HUES64 (cell line): ENCODE measurements around the gene MACROD2.

Experiments
- H3K27ac ChIP-seq: 2 replicates; pipeline ENCODE4 v1.7.0; 2013; ENCODE audit warnings: low read depth, low read length, inconsistent platforms
- H3K27me3 ChIP-seq: 2 replicates; pipeline ENCODE4 v1.6.1; 2013; ENCODE audit warnings: mild to moderate bottlenecking, low read length; ENCODE audit not compliant: insufficient read depth
- H3K36me3 ChIP-seq: 2 replicates; pipeline ENCODE4 v1.6.1; 2013; ENCODE audit warnings: mild to moderate bottlenecking, low read length; ENCODE audit not compliant: insufficient read depth
- H3K4me1 ChIP-seq: 2 replicates; pipeline ENCODE4 v1.6.1; 2013; ENCODE audit warnings: mild to moderate bottlenecking, low read length, moderate library complexity; ENCODE audit not compliant: insufficient read depth
- H3K4me3 ChIP-seq: 2 replicates; pipeline ENCODE4 v1.5.1; 2013; ENCODE audit warnings: mild to moderate bottlenecking, low read length, moderate library complexity
- H3K9ac ChIP-seq: 2 replicates; pipeline ENCODE4 v1.6.1; 2013; ENCODE audit warnings: mild to moderate bottlenecking, low read depth, low read length
- H3K9me3 ChIP-seq: 2 replicates; pipeline ENCODE4 v1.6.1; 2013; ENCODE audit warnings: low read depth, low read length; ENCODE audit not compliant: insufficient read depth
- WGBS: fragments of 150-250, 120-280 bp; methylation state at CpG from one replicate; pipeline ENCODE4 v1.1.7; 2013; ENCODE audit warnings: missing lambda C conversion rate; 5-methylcytosine and 5-hydroxymethylcytosine counted together

Gene MACROD2

DNA sequence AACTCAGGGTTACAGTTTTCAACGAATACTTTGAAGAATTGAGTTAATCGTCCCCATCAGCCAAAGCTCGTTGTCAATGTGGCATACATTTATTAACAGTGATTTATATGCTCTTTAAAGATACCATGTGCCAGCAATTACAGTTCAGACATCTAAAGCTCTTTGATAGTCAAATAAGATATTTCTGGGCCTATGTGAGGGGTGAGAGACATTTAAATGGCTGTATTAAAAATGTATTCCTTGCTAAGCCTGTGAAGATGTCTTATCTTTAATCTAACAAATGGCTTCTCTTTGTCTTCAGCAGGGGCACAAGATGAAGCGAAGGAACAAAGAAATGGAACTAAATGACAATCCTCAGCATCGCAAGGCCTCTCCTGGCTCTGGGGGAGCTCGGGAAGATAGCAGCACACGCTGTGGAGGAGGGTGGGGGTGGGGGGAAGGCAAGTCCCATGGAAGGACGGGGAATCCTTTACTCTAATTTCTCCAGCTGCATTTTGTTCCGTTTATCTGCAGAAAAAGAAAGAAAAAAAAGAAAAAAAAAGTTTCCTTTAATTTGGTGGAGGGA is 2054.3 kb downstream of the MACROD2 start:
- no peak overlapping the region for H3K9ac ChIP-seq
- no peak overlapping the region for H3K27ac ChIP-seq
- no peaks in the 10 kb centered on the region for H3K9me3 ChIP-seq
- no peaks in the 10 kb centered on the region for H3K36me3 ChIP-seq
- peaks cover 9% of the 10 kb centered on the region for H3K4me1 ChIP-seq
- WGBS = 70% methylated on average over 7 of the region's 9 CpGs
- no peaks in the 10 kb centered on the region for H3K27me3 ChIP-seq
- no peak overlapping the region for H3K4me3 ChIP-seq

DNA sequence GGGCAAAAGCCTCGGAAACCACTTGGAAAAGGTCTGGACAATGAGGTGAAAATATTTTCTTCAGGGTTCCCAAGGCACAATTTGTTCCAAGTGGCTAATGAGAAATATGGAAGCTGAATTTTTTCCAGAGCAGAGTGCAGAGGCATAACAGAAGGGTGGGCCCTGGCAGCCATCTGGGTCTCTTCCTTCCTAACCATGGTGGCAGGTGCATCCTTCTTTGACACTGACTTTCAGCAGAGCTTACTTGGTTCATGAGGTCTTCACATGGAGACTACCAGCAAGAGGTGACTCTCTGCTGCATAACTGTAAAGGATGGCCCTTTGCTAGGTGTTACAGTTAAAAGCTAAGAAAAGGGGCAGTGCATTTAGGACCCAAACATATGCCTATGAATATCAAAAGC is 2055.1 kb downstream of the MACROD2 start:
- Histone ChIP-seq H3K4me1 (peaks cover 9% of the 10 kb centered on the region), H3K36me3 (no peaks in the 10 kb centered on the region), H3K9ac (no peak overlapping the region), H3K27ac (no peak overlapping the region), H3K27me3 (no peaks in the 10 kb centered on the region), H3K9me3 (no peaks in the 10 kb centered on the region), H3K4me3 (no peak overlapping the region)
- 96% methylated on average over 1 of the region's 1 CpG for WGBS

DNA sequence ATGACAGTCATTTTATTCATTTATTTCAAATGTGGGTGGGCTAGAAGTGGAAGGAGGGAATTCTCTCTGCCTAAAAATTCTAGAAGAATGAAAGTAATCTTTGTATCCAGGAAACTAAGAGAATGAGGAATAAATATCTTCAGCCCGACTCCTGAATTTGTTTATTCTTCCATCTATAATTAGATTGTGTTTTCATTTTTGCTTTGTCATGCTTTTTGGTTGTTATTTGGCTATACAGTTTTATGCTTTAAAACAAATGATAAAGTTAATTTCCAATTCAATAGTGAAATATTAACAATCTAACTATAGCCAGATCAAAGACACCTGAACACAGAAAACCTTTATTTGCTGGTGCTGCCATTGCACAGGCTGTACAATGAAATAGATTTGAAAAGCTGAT is 2056.7 kb downstream of the MACROD2 start:
- no CpG with 5 or more reads among the region's 1 CpG for WGBS
- Histone ChIP-seq H3K27ac (no peak overlapping the region), H3K4me1 (peaks cover 9% of the 10 kb centered on the region), H3K9ac (no peak overlapping the region), H3K36me3 (no peaks in the 10 kb centered on the region), H3K27me3 (no peaks in the 10 kb centered on the region), H3K4me3 (no peak overlapping the region), H3K9me3 (no peaks in the 10 kb centered on the region)

DNA sequence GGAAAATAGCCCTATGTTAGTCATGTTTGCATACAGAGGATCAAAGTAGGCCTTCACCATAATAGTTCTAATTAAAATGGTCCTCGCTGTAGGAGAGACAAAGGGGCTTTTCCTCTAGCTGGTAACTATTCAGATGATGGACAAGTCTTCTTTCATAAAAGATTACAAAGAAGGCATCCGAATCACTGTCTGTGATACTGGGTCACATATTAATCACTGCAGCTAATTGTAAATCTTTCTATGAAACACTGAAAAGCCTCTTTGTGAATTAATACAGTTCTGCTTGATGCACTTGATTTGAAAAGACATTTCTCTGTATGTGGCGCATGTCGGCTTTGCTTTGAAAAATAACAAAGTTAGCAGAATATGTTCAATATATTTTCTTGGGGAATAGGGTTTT is 2057.1 kb downstream of the MACROD2 start:
- Histone ChIP-seq H3K27ac (no peak overlapping the region), H3K27me3 (no peaks in the 10 kb centered on the region), H3K4me3 (no peak overlapping the region), H3K36me3 (no peaks in the 10 kb centered on the region), H3K9me3 (no peaks in the 10 kb centered on the region), H3K9ac (no peak overlapping the region), H3K4me1 (peaks cover 9% of the 10 kb centered on the region)
- 74% methylated on average over 4 of the region's 4 CpGs for WGBS

DNA sequence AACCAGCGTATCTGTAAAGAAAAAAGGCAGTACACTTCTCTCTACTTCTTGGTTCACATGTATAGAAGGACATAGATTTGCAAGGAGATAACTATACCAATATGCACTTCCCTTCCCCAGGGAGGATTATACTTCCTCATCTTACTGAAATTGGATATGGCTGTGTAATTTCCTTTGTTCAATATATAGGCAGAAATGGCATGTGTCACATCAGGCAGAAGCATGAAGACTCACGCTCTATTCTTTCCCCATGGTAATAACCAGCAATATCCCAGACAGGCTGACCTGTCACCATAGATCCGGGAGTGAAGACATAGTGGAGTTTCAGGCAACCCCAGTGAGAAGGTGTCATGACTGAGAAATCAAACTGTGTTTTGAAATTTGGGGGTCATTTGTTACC is 2059.7 kb downstream of the MACROD2 start:
- Histone ChIP-seq H3K4me1 (peaks cover 3% of the 10 kb centered on the region), H3K9ac (no peak overlapping the region), H3K27me3 (no peaks in the 10 kb centered on the region), H3K9me3 (no peaks in the 10 kb centered on the region), H3K27ac (no peak overlapping the region), H3K4me3 (no peak overlapping the region), H3K36me3 (no peaks in the 10 kb centered on the region)
- WGBS = 93% methylated on average over 3 of the region's 3 CpGs

DNA sequence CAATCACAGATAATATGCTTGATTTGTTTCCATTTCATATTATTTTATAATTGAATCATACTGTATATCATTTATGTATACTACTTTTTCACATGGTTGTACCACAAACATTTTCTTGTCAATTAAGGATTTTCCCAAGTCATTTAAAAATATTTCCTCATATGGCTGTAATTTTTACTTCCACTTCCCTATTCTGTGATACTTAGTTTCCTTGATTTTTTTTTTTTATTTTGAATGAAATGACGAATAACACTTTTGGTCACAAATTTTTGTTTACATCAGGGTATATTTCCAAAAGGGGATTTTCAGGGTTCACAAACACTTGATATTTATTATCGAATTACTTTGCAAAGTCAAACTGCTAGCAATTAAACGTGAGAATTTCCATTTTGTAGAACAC is 2062.3 kb downstream of the MACROD2 start:
- H3K4me1 ChIP-seq = peaks cover under 1% of the 10 kb centered on the region; the same call in 1 of the 2 replicates
- H3K9me3 ChIP-seq = no peaks in the 10 kb centered on the region
- H3K27ac ChIP-seq = no peak overlapping the region
- H3K36me3 ChIP-seq = no peaks in the 10 kb centered on the region
- H3K4me3 ChIP-seq = no peak overlapping the region
- H3K27me3 ChIP-seq = no peaks in the 10 kb centered on the region
- no peak overlapping the region for H3K9ac ChIP-seq
- 93% methylated on average over 3 of the region's 3 CpGs for WGBS

DNA sequence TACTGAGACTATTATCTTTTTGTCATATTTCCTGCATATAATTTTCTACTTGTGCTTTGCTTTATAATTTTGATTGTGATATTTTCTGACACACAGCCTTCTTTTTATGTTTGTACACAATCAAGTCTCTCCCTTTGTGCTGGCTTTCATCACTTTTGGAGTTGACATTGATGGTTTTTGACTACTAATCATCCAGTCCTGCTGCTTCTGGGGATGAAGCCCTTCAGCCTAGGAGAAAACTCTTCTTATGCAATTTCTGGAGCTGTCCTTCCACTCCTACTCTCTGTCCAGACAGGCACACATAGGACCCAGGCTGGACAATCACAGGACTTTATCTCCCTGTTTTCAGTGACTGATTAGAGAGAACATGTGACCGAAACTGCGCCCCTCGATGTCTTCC is 2063.0 kb downstream of the MACROD2 start:
- no peaks in the 10 kb centered on the region for H3K9me3 ChIP-seq
- H3K36me3 ChIP-seq = no peaks in the 10 kb centered on the region
- H3K27ac ChIP-seq = no peak overlapping the region

DNA sequence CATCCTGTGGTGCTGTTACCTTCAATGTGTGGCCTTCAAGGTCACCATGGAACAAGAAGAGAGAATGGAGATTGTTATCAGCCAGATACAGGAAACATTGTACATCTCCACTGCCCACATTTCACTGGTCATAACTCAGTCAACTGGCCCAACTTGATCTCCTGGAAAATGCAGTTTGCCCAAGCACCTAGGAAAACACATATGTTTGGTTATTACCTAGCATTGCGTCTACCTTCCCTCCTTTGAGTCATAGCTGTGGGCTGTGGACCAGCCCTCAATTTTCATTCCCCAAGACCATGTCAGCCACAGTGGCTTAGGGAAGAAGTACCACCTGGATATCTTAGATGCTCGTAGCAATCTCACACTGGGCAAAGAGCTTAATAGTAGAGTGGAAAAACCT is 2064.5 kb downstream of the MACROD2 start:
- 95% methylated on average over 2 of the region's 2 CpGs for WGBS
- Histone ChIP-seq H3K27ac (no peak overlapping the region), H3K27me3 (no peaks in the 10 kb centered on the region), H3K9me3 (no peaks in the 10 kb centered on the region), H3K4me3 (no peak overlapping the region), H3K9ac (no peak overlapping the region), H3K36me3 (no peaks in the 10 kb centered on the region), H3K4me1 (peaks cover 15% of the 10 kb centered on the region)

More for the DNA sequence above, 2063.0 kb downstream of the MACROD2 start:
- H3K9ac ChIP-seq = no peak overlapping the region
- H3K4me3 ChIP-seq = no peak overlapping the region
- no peaks in the 10 kb centered on the region for H3K27me3 ChIP-seq
- 99% methylated on average over 3 of the region's 3 CpGs for WGBS
- peaks cover 6% of the 10 kb centered on the region; the same call in 1 of the 2 replicates for H3K4me1 ChIP-seq

DNA sequence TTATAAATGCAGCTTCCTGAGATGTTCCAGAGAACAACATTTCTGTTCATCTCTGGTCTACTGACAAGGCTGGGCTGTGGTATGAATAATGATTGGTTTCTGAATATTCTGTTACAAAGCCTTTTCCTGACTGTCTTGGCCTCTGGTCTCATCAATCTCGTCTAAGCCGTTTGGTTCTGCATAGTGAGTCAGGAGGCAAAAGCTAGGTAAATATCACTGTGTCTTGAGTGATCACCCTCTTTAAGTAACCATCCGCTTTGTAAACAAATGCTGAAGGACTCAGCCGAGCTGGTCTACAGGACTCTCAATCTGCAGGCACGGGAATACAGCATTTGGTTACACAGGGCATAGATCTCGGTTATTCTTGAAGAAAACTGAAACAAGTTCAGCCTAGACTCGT is 2066.0 kb downstream of the MACROD2 start:
- Histone ChIP-seq H3K36me3 (no peaks in the 10 kb centered on the region), H3K27me3 (no peaks in the 10 kb centered on the region), H3K4me1 (peaks cover 28% of the 10 kb centered on the region), H3K27ac (no peak overlapping the region), H3K9ac (no peak overlapping the region), H3K4me3 (no peak overlapping the region), H3K9me3 (no peaks in the 10 kb centered on the region)
- 82% methylated on average over 7 of the region's 7 CpGs for WGBS

DNA sequence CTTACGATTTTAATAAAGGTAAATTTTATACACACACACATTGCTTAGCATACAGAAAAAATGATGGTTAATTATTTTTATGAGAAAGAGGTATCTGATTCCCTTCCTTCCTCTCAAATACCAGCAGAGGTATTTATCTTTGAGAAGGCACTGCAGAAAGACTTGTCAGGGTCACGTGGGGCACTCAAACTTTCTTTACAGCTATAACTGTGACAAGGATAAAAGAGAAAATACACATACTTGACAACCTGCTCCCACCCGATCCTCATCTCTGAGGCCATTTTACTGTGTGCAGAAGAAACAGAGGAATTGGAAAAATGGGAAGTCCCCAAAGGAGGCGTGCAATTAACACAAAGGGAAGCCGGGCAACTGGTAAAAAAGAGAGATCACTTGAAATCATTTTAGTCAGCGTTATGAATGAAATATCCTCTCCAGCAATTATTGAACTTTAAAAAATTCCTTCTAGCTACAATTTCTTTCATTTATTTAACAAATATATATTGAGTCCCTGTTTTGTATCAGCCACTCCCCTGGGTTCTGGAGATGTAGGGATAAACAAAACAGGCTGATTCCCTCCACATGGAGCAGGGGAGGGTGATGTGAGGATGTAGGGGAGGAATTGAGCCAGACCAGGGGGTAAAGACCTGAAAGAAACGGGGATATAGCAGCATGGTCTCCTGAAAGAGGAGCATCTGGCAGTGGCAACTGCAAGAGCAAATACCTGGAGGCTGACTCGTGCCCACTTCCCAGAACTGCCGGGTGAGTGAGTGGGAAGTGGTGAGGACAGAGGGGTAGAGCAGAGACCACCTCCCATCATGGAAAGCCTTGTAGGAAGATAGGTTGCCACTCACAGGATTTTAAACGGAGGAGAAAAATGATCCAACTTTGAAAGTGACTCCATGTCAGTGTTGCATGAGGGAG is 2067.6 kb downstream of the MACROD2 start:
- H3K4me3 ChIP-seq = no peak overlapping the region

DNA sequence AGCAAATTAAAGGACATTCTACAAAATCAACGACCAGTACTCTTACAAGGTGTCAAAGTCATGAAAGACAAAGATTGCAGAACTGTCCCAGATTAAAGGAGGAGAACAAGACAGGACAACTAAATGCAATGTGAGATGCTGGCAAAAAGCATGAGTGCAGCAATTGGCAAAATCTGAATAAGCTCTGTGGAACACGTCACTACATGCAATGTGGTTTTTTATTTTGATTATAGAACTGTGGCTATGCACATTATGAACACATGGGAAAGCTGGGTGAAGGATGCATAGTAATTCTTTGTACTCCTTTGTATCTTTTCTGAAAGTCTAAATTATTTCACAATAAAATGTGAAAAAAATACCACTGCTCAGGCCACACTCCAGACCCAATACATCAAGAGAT is 2068.6 kb downstream of the MACROD2 start:
- H3K27ac ChIP-seq = no peak overlapping the region
- no peaks in the 10 kb centered on the region for H3K9me3 ChIP-seq
- H3K27me3 ChIP-seq = no peaks in the 10 kb centered on the region
- peaks cover 28% of the 10 kb centered on the region for H3K4me1 ChIP-seq
- WGBS = 97% methylated on average over 2 of the region's 2 CpGs
- no peak overlapping the region for H3K9ac ChIP-seq
- H3K36me3 ChIP-seq = no peaks in the 10 kb centered on the region
- no peak overlapping the region for H3K4me3 ChIP-seq

More for the DNA sequence above, 2067.6 kb downstream of the MACROD2 start:
- no peaks in the 10 kb centered on the region for H3K27me3 ChIP-seq
- no peaks in the 10 kb centered on the region for H3K36me3 ChIP-seq
- H3K9me3 ChIP-seq = no peaks in the 10 kb centered on the region
- no peak overlapping the region for H3K9ac ChIP-seq
- 90% methylated on average over 9 of the region's 10 CpGs for WGBS
- peaks cover 28% of the 10 kb centered on the region for H3K4me1 ChIP-seq
- H3K27ac ChIP-seq = no peak overlapping the region
